HepG2 (cell line): ENCODE data around the gene ZNF714. TPM values are rescaled to one million over a fixed set of nuclear protein-coding genes. Genes with fewer than 3 reads are reported as not detected.

Source experiments
- HHEX ChIP-seq: IDR thresholded peaks from 2 replicates; pipeline ENCODE4 v1.6.1; 2016; ENCODE audit warnings: control low read depth
- NFE2L1 ChIP-seq: sonication (generic); formaldehyde crosslinking; IDR thresholded peaks from 2 replicates; pipeline ENCODE4 v1.4.0; 2020; ENCODE audit warnings: missing genetic modification reagents, mild to moderate bottlenecking, borderline replicate concordance
- SOX13 ChIP-seq, 3 experiments: fragments of 450-650 bp in 1 of 3; sonication (generic) in 1 of 3; formaldehyde crosslinking in 1 of 3; IDR thresholded peaks in 2 of 3; conservative IDR thresholded peaks in 1 of 3; 2 replicates each; pipeline versions ENCODE4 v1.5.0 to v1.6.1; 2016 to 2020; ENCODE audit warnings: antibody characterized with exemption in 1 of 3, mild to moderate bottlenecking in 1 of 3, missing compliant biosample characterization in 1 of 3, missing genetic modification reagents in 1 of 3, moderate library complexity in 1 of 3
- THYN1 ChIP-seq: sonication (generic); formaldehyde crosslinking; IDR thresholded peaks from 2 replicates; pipeline ENCODE4 v1.8.1; 2023; ENCODE audit warnings: low read depth, mild to moderate bottlenecking, moderate library complexity, missing genetic modification reagents, borderline replicate concordance
- TOE1 ChIP-seq: sonication (generic); formaldehyde crosslinking; IDR thresholded peaks from 2 replicates; pipeline ENCODE4 v1.4.0; 2020; ENCODE audit warnings: mild to moderate bottlenecking, missing genetic modification reagents
- ZBTB20 ChIP-seq: sonication (generic); formaldehyde crosslinking; IDR thresholded peaks from 2 replicates; pipeline ENCODE4 v1.8.1; 2023; ENCODE audit warnings: missing genetic modification reagents, low read depth, mild to moderate bottlenecking, borderline replicate concordance
- ZBTB21 ChIP-seq: sonication (generic); formaldehyde crosslinking; IDR thresholded peaks from 2 replicates; pipeline ENCODE4 v1.4.0; 2020; ENCODE audit warnings: missing genetic modification reagents
- ZFP36L2 ChIP-seq: sonication (generic); formaldehyde crosslinking; IDR thresholded peaks from 2 replicates; pipeline ENCODE4 v1.4.0; 2020; ENCODE audit warnings: missing genetic modification reagents
- ZFYVE20 ChIP-seq: sonication (generic); formaldehyde crosslinking; IDR thresholded peaks from 2 replicates; pipeline ENCODE4 v1.8.0; 2023; ENCODE audit warnings: low read depth, mild to moderate bottlenecking, moderate library complexity, missing genetic modification reagents, borderline replicate concordance
- ZKSCAN8 ChIP-seq: IDR thresholded peaks from 2 replicates; pipeline ENCODE4 v1.6.1; 2016; ENCODE audit warnings: borderline replicate concordance, missing genetic modification reagents, missing compliant biosample characterization
- ZNF33A ChIP-seq: sonication (generic); formaldehyde crosslinking; IDR thresholded peaks from 2 replicates; pipeline ENCODE4 v1.5.1; 2020; ENCODE audit warnings: missing genetic modification reagents, mild to moderate bottlenecking, moderate library complexity, borderline replicate concordance
- ZNF501 ChIP-seq: sonication (generic); formaldehyde crosslinking; IDR thresholded peaks from 2 replicates; pipeline ENCODE4 v1.5.1; 2020; ENCODE audit warnings: mild to moderate bottlenecking, moderate library complexity, missing genetic modification reagents
- ZNF670 ChIP-seq: sonication (generic); formaldehyde crosslinking; IDR thresholded peaks from 2 replicates; pipeline ENCODE4 v1.8.0; 2022; ENCODE audit warnings: mild to moderate bottlenecking, missing genetic modification reagents, borderline replicate concordance
- polyA plus RNA-seq, 8 experiments: library from polyadenylated mRNA; depleted of rRNA in 3 of 8; stranded (reverse) in 7 of 8; unstranded in 1 of 8; fragments of >200 nt; fragmentation: Illumina TruSeq in 4 of 8; extraction: Trizol in 4 of 8; gene quantifications; 2 replicates each; pipeline versions ENCODE4 v1.2.1 to v1.2.3, GENCODE V29; 2011 to 2016; ENCODE audit warnings: low read depth in 4 of 8, missing spikeins in 1 of 8, mixed read lengths in 1 of 8; ENCODE audit not compliant: insufficient read depth in 1 of 8
- total RNA-seq, 5 experiments: library from RNA; depleted of rRNA; stranded (reverse); fragments of >200 nt; fragmentation: Illumina TruSeq; extraction: Trizol; gene quantifications; 2 replicates each; pipeline ENCODE4 v1.2.3, GENCODE V29; 2016; ENCODE audit warnings: low read depth in 1 of 5
- TF ChIP-seq, protein P1 (sequence below): sonication (generic); formaldehyde crosslinking; IDR thresholded peaks from 2 replicates; pipeline ENCODE4 v1.4.0; 2020; ENCODE audit warnings: missing genetic modification reagents, borderline replicate concordance
- TF ChIP-seq, protein P2 (sequence below): sonication (generic); formaldehyde crosslinking; IDR thresholded peaks from 2 replicates; pipeline ENCODE4 v1.5.0; 2020; ENCODE audit warnings: missing genetic modification reagents
- TF ChIP-seq, protein P3 (sequence below), 2 experiments: sonication (generic) in 1 of 2; formaldehyde crosslinking in 1 of 2; IDR thresholded peaks; 2 replicates each; pipeline versions ENCODE4 v1.4.0 to v1.6.1; 2016 to 2020; ENCODE audit warnings: borderline replicate concordance in 1 of 2, low read depth in 1 of 2, mild to moderate bottlenecking in 1 of 2, missing genetic modification reagents in 1 of 2
- TF ChIP-seq, protein P4 (sequence below): sonication (generic); formaldehyde crosslinking; IDR thresholded peaks from 2 replicates; pipeline ENCODE4 v1.5.0; 2020; ENCODE audit warnings: missing genetic modification reagents, mild to moderate bottlenecking, borderline replicate concordance

Gene ZNF714
- total and polyA plus RNA-seq, 2 of the 13 experiments (the other 11 are each of a cell fraction or from before 2014, with no cell fraction given): 6.7 to 27.8 TPM

DNA sequence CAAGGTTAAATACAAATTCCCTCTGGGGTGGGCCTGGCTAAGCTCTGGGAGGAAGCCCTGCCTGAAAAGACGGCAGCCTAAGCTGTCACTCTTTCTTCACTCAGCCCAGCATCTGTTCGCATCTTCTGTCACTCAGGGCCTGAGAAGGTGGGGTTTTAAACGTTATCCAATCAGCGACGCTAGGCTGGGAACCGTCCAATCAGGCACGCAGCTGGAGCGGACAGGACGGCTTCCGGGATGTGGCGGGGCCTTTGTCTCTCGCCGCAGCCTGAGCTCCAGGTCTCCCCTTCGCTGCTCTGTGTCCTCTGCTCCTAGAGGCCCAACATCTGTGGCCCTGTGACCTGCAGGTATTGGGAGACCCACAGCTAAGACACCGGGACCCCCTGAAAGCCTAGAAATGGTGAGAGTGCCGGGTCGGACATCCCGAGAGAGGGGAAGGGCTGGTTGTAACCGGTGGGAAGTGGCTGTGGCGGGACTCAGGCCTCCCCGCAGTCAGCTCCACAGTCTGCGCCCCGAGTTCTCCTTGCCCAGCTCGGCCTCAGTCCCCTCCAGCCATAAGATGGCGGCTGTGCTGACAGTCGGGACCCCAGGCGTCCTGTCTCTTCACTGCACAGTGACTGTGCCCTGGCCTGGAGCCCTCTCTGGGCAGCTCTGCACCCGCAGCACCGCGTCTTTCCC lies 59.9 kb downstream of the ZNF714 start, which contains the start of gene ZNF431 (continued):
- TF ChIP-seq, protein P1, sequence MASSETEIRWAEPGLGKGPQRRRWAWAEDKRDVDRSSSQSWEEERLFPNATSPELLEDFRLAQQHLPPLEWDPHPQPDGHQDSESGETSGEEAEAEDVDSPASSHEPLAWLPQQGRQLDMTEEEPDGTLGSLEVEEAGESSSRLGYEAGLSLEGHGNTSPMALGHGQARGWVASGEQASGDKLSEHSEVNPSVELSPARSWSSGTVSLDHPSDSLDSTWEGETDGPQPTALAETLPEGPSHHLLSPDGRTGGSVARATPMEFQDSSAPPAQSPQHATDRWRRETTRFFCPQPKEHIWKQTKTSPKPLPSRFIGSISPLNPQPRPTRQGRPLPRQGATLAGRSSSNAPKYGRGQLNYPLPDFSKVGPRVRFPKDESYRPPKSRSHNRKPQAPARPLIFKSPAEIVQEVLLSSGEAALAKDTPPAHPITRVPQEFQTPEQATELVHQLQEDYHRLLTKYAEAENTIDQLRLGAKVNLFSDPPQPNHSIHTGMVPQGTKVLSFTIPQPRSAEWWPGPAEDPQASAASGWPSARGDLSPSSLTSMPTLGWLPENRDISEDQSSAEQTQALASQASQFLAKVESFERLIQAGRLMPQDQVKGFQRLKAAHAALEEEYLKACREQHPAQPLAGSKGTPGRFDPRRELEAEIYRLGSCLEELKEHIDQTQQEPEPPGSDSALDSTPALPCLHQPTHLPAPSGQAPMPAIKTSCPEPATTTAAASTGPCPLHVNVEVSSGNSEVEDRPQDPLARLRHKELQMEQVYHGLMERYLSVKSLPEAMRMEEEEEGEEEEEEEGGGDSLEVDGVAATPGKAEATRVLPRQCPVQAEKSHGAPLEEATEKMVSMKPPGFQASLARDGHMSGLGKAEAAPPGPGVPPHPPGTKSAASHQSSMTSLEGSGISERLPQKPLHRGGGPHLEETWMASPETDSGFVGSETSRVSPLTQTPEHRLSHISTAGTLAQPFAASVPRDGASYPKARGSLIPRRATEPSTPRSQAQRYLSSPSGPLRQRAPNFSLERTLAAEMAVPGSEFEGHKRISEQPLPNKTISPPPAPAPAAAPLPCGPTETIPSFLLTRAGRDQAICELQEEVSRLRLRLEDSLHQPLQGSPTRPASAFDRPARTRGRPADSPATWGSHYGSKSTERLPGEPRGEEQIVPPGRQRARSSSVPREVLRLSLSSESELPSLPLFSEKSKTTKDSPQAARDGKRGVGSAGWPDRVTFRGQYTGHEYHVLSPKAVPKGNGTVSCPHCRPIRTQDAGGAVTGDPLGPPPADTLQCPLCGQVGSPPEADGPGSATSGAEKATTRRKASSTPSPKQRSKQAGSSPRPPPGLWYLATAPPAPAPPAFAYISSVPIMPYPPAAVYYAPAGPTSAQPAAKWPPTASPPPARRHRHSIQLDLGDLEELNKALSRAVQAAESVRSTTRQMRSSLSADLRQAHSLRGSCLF (CRISPR knock-in tag): no peak
- no peak for TF ChIP-seq THYN1 (CRISPR knock-in tag)
- TF ChIP-seq, protein P2, sequence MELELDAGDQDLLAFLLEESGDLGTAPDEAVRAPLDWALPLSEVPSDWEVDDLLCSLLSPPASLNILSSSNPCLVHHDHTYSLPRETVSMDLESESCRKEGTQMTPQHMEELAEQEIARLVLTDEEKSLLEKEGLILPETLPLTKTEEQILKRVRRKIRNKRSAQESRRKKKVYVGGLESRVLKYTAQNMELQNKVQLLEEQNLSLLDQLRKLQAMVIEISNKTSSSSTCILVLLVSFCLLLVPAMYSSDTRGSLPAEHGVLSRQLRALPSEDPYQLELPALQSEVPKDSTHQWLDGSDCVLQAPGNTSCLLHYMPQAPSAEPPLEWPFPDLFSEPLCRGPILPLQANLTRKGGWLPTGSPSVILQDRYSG (CRISPR knock-in tag): no peak
- TF ChIP-seq ZBTB20 (CRISPR knock-in tag): no peak
- TF ChIP-seq ZBTB21: no peak
- TF ChIP-seq ZNF670 (CRISPR knock-in tag): no peak
- no peak for TF ChIP-seq ZNF33A (CRISPR knock-in tag)
- TF ChIP-seq, protein P3, sequence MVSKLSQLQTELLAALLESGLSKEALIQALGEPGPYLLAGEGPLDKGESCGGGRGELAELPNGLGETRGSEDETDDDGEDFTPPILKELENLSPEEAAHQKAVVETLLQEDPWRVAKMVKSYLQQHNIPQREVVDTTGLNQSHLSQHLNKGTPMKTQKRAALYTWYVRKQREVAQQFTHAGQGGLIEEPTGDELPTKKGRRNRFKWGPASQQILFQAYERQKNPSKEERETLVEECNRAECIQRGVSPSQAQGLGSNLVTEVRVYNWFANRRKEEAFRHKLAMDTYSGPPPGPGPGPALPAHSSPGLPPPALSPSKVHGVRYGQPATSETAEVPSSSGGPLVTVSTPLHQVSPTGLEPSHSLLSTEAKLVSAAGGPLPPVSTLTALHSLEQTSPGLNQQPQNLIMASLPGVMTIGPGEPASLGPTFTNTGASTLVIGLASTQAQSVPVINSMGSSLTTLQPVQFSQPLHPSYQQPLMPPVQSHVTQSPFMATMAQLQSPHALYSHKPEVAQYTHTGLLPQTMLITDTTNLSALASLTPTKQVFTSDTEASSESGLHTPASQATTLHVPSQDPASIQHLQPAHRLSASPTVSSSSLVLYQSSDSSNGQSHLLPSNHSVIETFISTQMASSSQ (IDR thresholded peaks at IDR 0.05; ENCODE audit: low read depth): no peak
- TF ChIP-seq, protein P3 (CRISPR knock-in tag; IDR thresholded peaks at IDR 0.05; ENCODE audit: borderline replicate concordance): no peak
- no peak for TF ChIP-seq HHEX (CRISPR knock-in tag)
- TF ChIP-seq TOE1 (CRISPR knock-in tag): no peak; the same call in 1 of the 2 replicates
- TF ChIP-seq ZKSCAN8 (CRISPR knock-in tag): no peak
- no peak for TF ChIP-seq ZFYVE20
- TF ChIP-seq ZFP36L2 (CRISPR knock-in tag): no peak
- TF ChIP-seq, protein P4, sequence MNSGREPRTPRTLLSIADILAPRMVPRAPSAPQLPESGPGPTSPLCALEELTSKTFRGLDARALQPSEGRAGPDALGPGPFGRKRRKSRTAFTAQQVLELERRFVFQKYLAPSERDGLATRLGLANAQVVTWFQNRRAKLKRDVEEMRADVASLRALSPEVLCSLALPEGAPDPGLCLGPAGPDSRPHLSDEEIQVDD (CRISPR knock-in tag): no peak
- peak; percentile 73; the same call in 1 of the 2 replicates for TF ChIP-seq ZNF501 (CRISPR knock-in tag)
- TF ChIP-seq SOX13 (IDR thresholded peaks at IDR 0.05): no peak
- TF ChIP-seq SOX13 (CRISPR knock-in tag; conservative IDR thresholded peaks at IDR 0.05 in 1 of 2, IDR thresholded peaks at IDR 0.05 in 1 of 2): no peak
- TF ChIP-seq NFE2L1 (CRISPR knock-in tag): no peak
